K562 (cell line): ENCODE measurements around the gene ATP6V0D1. TPM values are rescaled to one million over a fixed set of nuclear protein-coding genes. Genes with fewer than 3 reads are reported as not detected.

ENCODE experiments used
- BMI1 ChIP-seq: fragments of 150-350 bp; IDR thresholded peaks from 2 replicates; pipeline ENCODE4 v1.6.1; 2014; ENCODE audit warnings: low read length
- CCAR2 ChIP-seq: fragments of 200-400 bp; formaldehyde crosslinking; IDR thresholded peaks from 2 replicates; pipeline ENCODE4 v1.6.1; 2017; ENCODE audit warnings: mild to moderate bottlenecking, low read depth, low read length
- SAFB ChIP-seq: fragments of 200-400 bp; formaldehyde crosslinking; IDR thresholded peaks from 2 replicates; pipeline ENCODE4 v1.6.1; 2017; ENCODE audit warnings: low read depth, low read length, borderline replicate concordance
- TAF7 ChIP-seq: fragments of 450-650 bp; IDR thresholded peaks from 2 replicates; pipeline ENCODE4 v1.6.1; 2016; ENCODE audit warnings: missing genetic modification characterization, missing compliant biosample characterization
- TRIM28 ChIP-seq: fragments of 450-650 bp; IDR thresholded peaks from 2 replicates; pipeline ENCODE4 v1.6.1; 2017
- ZNF347 ChIP-seq: fragments of 450-650 bp; formaldehyde crosslinking; IDR thresholded peaks from 2 replicates; pipeline ENCODE4 v1.4.0; 2020; ENCODE audit warnings: low read depth, mild to moderate bottlenecking, moderate library complexity
- ZNF79 ChIP-seq: fragments of 250-450 bp; sonication (Bioruptor Pico); IDR thresholded peaks from 2 replicates; pipeline ENCODE4 v1.4.0; 2020; ENCODE audit warnings: low read depth, mild to moderate bottlenecking, moderate library complexity
- polyA plus RNA-seq, 8 experiments: library from polyadenylated mRNA; depleted of rRNA in 4 of 8; stranded (reverse) in 5 of 8; unstranded in 3 of 8; fragments of >200 nt; fragmentation: Nextera tagmentation in 2 of 8; fragmentation: Illumina TruSeq in 1 of 8; extraction: Ambion mirVana in 2 of 8; extraction: Trizol in 1 of 8; gene quantifications; 2 replicates each; pipeline versions ENCODE4 v1.2.1 to v1.2.3, GENCODE V29; 2011 to 2014; ENCODE audit warnings: inconsistent platforms in 1 of 8, missing spikeins in 1 of 8
- total RNA-seq, 7 experiments: library from RNA; depleted of rRNA in 6 of 7; stranded (reverse); fragments of >200 nt in 6 of 7; fragmentation: Illumina TruSeq in 2 of 7; extraction: Trizol in 2 of 7; gene quantifications; 2 replicates each; pipeline versions ENCODE4 v1.2.1 to v1.2.3, GENCODE V29; 2011 to 2021; ENCODE audit warnings: low replicate concordance in 1 of 7
- TF ChIP-seq, protein P1 (sequence below): fragments of 250-450 bp; sonication (Bioruptor Pico); IDR thresholded peaks from 2 replicates; pipeline ENCODE4 v1.4.0; 2020; ENCODE audit warnings: borderline replicate concordance
- TF ChIP-seq, protein P2 (sequence below): fragments of 250-450 bp; sonication (Bioruptor Pico); IDR thresholded peaks from 2 replicates; pipeline ENCODE4 v1.6.1; 2021; ENCODE audit warnings: mild to moderate bottlenecking
- TF ChIP-seq, protein P3 (sequence below): IDR thresholded peaks from 3 replicates; pipeline ENCODE4 v1.6.1; 2011; ENCODE audit warnings: borderline replicate concordance, mild to moderate bottlenecking; ENCODE audit not compliant: insufficient read length, insufficient read depth
- TF ChIP-seq, protein P4 (sequence below), 2 experiments: fragments of 450-650 bp; formaldehyde crosslinking in 1 of 2; IDR thresholded peaks; 2 replicates each; pipeline versions ENCODE4 v1.4.0 to v1.6.1; 2014 to 2020; ENCODE audit warnings: mild to moderate bottlenecking in 2 of 2, borderline replicate concordance in 1 of 2, low read depth in 1 of 2
- TF ChIP-seq, protein P5 (sequence below): sonication (generic); formaldehyde crosslinking; IDR thresholded peaks from 2 replicates; pipeline ENCODE4 v1.8.0; 2022; ENCODE audit warnings: missing genetic modification reagents, mild to moderate bottlenecking, borderline replicate concordance

Gene ATP6V0D1
- total and polyA plus RNA-seq, 9 of the 15 experiments (the other 6 are each of a cell fraction or from before 2014, with no cell fraction given), result 23.2 to 69.7 (median 45.6) TPM

DNA sequence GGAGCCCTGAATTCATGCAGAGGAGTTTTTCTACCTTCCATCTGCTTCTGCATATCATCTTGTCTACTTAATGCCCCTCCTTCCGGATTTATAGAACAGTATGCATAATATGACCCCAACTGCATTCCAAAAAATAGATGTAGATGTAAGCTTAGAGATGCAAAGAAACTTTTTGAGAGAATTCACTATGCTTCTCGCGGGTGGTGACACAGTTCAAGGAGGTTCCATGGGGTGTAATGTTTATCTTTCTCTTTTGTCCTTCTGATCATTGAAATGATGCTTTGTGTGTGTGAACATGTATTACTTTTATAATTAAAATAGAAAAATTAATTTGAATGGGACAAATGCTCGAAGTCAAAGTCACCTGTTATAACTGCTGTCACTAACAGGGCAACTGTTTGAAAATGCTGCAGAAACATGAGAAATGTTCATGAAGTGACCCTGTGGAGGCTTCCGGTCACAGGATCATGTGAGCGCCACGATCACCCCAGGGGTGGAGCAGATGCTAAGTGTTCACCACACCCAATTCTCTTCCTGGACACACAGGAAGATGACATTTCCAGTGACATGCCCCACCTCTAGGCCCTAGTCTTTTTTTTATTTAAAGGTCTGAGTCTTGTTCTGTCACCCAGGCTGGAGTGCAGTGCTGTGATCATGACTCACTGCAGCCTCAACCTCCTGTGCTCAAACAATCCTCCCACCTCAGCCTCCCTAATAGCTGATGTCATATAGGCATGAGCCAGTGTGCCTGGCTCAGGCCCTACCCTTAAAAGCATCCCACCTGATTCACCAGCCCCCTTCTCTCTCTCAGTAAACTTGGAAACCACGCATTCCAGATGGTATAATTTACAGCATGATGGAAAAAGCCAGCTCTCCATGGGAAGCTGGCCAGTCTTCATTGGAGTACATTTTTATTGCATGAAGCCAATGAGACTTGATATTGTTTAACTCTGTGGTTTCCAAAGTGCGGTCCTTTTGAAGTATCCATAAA is 23.4 kb upstream of the ATP6V0D1 start (continued):
- TF ChIP-seq ZNF347 (CRISPR knock-in tag), result no peak
- no peak for TF ChIP-seq TRIM28
- no peak for TF ChIP-seq ZNF79 (CRISPR knock-in tag)
- TF ChIP-seq, protein P1, sequence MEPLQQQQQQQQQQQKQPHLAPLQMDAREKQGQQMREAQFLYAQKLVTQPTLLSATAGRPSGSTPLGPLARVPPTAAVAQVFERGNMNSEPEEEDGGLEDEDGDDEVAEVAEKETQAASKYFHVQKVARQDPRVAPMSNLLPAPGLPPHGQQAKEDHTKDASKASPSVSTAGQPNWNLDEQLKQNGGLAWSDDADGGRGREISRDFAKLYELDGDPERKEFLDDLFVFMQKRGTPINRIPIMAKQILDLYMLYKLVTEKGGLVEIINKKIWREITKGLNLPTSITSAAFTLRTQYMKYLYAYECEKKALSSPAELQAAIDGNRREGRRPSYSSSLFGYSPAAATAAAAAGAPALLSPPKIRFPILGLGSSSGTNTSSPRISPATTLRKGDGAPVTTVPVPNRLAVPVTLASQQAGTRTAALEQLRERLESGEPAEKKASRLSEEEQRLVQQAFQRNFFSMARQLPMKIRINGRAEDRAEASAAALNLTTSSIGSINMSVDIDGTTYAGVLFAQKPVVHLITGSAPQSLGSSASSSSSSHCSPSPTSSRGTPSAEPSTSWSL (CRISPR knock-in tag), result no peak
- TF ChIP-seq, protein P2, sequence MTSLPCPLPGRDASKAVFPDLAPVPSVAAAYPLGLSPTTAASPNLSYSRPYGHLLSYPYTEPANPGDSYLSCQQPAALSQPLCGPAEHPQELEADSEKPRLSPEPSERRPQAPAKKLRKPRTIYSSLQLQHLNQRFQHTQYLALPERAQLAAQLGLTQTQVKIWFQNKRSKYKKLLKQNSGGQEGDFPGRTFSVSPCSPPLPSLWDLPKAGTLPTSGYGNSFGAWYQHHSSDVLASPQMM (CRISPR knock-in tag), result no peak
- TF ChIP-seq, protein P3, sequence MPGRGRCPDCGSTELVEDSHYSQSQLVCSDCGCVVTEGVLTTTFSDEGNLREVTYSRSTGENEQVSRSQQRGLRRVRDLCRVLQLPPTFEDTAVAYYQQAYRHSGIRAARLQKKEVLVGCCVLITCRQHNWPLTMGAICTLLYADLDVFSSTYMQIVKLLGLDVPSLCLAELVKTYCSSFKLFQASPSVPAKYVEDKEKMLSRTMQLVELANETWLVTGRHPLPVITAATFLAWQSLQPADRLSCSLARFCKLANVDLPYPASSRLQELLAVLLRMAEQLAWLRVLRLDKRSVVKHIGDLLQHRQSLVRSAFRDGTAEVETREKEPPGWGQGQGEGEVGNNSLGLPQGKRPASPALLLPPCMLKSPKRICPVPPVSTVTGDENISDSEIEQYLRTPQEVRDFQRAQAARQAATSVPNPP, result no peak
- no peak for TF ChIP-seq CCAR2
- TF ChIP-seq, protein P4, sequence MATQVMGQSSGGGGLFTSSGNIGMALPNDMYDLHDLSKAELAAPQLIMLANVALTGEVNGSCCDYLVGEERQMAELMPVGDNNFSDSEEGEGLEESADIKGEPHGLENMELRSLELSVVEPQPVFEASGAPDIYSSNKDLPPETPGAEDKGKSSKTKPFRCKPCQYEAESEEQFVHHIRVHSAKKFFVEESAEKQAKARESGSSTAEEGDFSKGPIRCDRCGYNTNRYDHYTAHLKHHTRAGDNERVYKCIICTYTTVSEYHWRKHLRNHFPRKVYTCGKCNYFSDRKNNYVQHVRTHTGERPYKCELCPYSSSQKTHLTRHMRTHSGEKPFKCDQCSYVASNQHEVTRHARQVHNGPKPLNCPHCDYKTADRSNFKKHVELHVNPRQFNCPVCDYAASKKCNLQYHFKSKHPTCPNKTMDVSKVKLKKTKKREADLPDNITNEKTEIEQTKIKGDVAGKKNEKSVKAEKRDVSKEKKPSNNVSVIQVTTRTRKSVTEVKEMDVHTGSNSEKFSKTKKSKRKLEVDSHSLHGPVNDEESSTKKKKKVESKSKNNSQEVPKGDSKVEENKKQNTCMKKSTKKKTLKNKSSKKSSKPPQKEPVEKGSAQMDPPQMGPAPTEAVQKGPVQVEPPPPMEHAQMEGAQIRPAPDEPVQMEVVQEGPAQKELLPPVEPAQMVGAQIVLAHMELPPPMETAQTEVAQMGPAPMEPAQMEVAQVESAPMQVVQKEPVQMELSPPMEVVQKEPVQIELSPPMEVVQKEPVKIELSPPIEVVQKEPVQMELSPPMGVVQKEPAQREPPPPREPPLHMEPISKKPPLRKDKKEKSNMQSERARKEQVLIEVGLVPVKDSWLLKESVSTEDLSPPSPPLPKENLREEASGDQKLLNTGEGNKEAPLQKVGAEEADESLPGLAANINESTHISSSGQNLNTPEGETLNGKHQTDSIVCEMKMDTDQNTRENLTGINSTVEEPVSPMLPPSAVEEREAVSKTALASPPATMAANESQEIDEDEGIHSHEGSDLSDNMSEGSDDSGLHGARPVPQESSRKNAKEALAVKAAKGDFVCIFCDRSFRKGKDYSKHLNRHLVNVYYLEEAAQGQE (IDR thresholded peaks at IDR 0.05; ENCODE audit: borderline replicate concordance), result peak; percentile 25
- TF ChIP-seq, protein P4 (CRISPR knock-in tag; IDR thresholded peaks at IDR 0.05; ENCODE audit: low read depth), result no peak
- TF ChIP-seq BMI1, result no peak
- no peak for TF ChIP-seq SAFB
- TF ChIP-seq, protein P5, sequence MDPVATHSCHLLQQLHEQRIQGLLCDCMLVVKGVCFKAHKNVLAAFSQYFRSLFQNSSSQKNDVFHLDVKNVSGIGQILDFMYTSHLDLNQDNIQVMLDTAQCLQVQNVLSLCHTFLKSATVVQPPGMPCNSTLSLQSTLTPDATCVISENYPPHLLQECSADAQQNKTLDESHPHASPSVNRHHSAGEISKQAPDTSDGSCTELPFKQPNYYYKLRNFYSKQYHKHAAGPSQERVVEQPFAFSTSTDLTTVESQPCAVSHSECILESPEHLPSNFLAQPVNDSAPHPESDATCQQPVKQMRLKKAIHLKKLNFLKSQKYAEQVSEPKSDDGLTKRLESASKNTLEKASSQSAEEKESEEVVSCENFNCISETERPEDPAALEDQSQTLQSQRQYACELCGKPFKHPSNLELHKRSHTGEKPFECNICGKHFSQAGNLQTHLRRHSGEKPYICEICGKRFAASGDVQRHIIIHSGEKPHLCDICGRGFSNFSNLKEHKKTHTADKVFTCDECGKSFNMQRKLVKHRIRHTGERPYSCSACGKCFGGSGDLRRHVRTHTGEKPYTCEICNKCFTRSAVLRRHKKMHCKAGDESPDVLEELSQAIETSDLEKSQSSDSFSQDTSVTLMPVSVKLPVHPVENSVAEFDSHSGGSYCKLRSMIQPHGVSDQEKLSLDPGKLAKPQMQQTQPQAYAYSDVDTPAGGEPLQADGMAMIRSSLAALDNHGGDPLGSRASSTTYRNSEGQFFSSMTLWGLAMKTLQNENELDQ (CRISPR knock-in tag), result no peak
- no peak for TF ChIP-seq TAF7
